ENCODE measurements around the gene RFC2.

RFC2 gene

DNA sequence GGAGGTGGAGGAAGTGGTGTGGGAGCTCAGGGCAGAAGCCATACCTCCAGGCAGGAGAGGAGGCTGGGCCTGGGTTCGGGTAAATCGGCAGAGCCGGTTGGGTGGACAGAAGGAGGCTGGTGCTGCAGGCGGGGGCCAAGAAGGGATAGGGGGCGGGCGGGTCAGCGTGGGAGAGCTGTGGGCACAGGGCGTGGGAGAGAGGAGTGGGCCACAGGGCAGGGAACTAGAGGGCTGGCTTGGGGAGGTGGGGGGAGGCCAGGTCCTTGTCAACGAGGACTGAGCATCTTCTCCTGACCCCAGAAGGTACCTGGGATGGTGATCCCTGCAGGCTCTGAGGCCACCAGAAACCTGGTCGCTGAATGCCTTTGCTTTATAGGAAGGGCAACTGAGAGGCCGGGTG lies 32.5 kb downstream of the RFC2 start:
- TF ChIP-seq, protein P1, sequence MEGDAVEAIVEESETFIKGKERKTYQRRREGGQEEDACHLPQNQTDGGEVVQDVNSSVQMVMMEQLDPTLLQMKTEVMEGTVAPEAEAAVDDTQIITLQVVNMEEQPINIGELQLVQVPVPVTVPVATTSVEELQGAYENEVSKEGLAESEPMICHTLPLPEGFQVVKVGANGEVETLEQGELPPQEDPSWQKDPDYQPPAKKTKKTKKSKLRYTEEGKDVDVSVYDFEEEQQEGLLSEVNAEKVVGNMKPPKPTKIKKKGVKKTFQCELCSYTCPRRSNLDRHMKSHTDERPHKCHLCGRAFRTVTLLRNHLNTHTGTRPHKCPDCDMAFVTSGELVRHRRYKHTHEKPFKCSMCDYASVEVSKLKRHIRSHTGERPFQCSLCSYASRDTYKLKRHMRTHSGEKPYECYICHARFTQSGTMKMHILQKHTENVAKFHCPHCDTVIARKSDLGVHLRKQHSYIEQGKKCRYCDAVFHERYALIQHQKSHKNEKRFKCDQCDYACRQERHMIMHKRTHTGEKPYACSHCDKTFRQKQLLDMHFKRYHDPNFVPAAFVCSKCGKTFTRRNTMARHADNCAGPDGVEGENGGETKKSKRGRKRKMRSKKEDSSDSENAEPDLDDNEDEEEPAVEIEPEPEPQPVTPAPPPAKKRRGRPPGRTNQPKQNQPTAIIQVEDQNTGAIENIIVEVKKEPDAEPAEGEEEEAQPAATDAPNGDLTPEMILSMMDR (IDR thresholded peaks at IDR 0.05): no peak
- Histone ChIP-seq H3K79me2 (no peaks in the 10 kb centered on the region), H3K27ac (no peak overlapping the region), H3K4me1 (no peaks in the 10 kb centered on the region), H3K27me3 (ENCODE audit: control insufficient read depth, insufficient read depth, low read length) (no peaks in the 10 kb centered on the region), H3K36me3 (ENCODE audit: control insufficient read depth, insufficient read depth, low read length) (no peaks in the 10 kb centered on the region), H3K4me2 (ENCODE audit: low read length) (no peak overlapping the region), H3K9me3 (ENCODE audit: control insufficient read depth, low read length) (no peaks in the 10 kb centered on the region), H3K9ac (no peak overlapping the region), H3K4me3 (ENCODE audit: low read depth, low read length) (no peak overlapping the region), H2AFZ (no peak overlapping the region)

GRCh38 chr7:74220229-74220628 lies 34.0 kb downstream of the RFC2 start:
- TF ChIP-seq, protein P1 (IDR thresholded peaks at IDR 0.05): no peak
- no peak overlapping the region for H2AFZ ChIP-seq
- H3K27me3 ChIP-seq (ENCODE audit: control insufficient read depth, insufficient read depth, low read length): no peaks in the 10 kb centered on the region
- H3K9ac ChIP-seq: no peak overlapping the region
- H3K4me2 ChIP-seq (ENCODE audit: low read length): no peak overlapping the region
- no peaks in the 10 kb centered on the region for H3K4me1 ChIP-seq
- no peak overlapping the region for H3K4me3 ChIP-seq (ENCODE audit: low read depth, low read length)
- H3K9me3 ChIP-seq (ENCODE audit: control insufficient read depth, low read length): no peaks in the 10 kb centered on the region
- no peaks in the 10 kb centered on the region for H3K79me2 ChIP-seq
- no peaks in the 10 kb centered on the region for H3K36me3 ChIP-seq (ENCODE audit: control insufficient read depth, insufficient read depth, low read length)
- no peak overlapping the region for H3K27ac ChIP-seq

DNA sequence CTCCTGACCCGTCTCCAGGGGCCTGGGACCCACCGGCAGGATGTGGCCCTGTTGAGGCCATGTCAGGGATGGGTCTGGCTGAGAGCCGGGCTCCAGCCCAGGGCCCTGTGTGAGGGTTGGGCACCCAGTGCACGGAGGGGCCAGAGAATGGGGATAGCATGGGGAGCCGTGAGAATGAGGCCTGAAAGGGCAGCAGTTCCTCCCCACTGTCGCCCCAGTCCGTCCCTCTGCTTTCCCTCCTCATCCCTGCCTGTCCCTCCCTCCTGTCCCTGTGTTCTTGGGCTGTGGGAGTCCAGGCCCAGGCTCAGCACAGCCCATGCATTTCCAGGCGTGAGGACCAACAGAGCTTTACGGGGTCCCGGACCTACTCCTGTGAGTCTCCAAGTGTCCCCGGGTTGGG lies 34.8 kb downstream of the RFC2 start:
- Histone ChIP-seq H3K9me3 (ENCODE audit: control insufficient read depth, low read length) (no peaks in the 10 kb centered on the region), H2AFZ (no peak overlapping the region), H3K27ac (no peak overlapping the region), H3K36me3 (ENCODE audit: control insufficient read depth, insufficient read depth, low read length) (no peaks in the 10 kb centered on the region), H3K9ac (no peak overlapping the region), H3K79me2 (no peaks in the 10 kb centered on the region), H3K4me1 (no peaks in the 10 kb centered on the region), H3K4me2 (ENCODE audit: low read length) (no peak overlapping the region), H3K4me3 (ENCODE audit: low read depth, low read length) (no peak overlapping the region), H3K27me3 (ENCODE audit: control insufficient read depth, insufficient read depth, low read length) (no peaks in the 10 kb centered on the region)
- TF ChIP-seq, protein P1 (IDR thresholded peaks at IDR 0.05): no peak

DNA sequence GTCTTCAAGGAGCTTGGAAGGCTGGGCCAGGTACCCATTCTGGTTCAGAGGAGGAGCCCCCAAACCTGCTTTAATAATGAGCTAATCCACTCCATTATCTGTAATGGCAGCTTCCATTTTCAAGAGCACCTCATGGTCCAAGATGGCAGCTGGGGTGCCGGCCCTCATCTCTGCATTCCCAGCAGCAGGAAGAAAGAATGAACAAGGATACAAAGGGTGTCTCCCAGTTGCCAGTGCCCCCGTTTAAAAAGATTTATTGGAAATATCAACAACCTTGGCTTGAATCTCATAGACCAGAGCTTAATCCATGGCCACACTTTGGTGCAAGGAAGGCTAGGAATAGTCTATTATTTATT lies 35.9 kb downstream of the RFC2 start:
- Histone ChIP-seq H2AFZ (no peak overlapping the region), H3K79me2 (no peaks in the 10 kb centered on the region), H3K4me1 (no peaks in the 10 kb centered on the region), H3K4me3 (ENCODE audit: low read depth, low read length) (no peak overlapping the region), H3K9ac (no peak overlapping the region), H3K27ac (no peak overlapping the region), H3K9me3 (ENCODE audit: control insufficient read depth, low read length) (no peaks in the 10 kb centered on the region), H3K27me3 (ENCODE audit: control insufficient read depth, insufficient read depth, low read length) (no peaks in the 10 kb centered on the region), H3K4me2 (ENCODE audit: low read length) (no peak overlapping the region), H3K36me3 (ENCODE audit: control insufficient read depth, insufficient read depth, low read length) (no peaks in the 10 kb centered on the region)
- TF ChIP-seq, protein P1 (IDR thresholded peaks at IDR 0.05): no peak

GRCh38 chr7:74217455-74218342 lies 36.5 kb downstream of the RFC2 start:
- H3K79me2 ChIP-seq: no peaks in the 10 kb centered on the region
- H2AFZ ChIP-seq: no peak overlapping the region
- no peaks in the 10 kb centered on the region for H3K9me3 ChIP-seq (ENCODE audit: control insufficient read depth, low read length)
- TF ChIP-seq, protein P1 (IDR thresholded peaks at IDR 0.05): no peak
- H3K4me2 ChIP-seq (ENCODE audit: low read length): no peak overlapping the region
- H3K4me1 ChIP-seq: no peaks in the 10 kb centered on the region
- no peaks in the 10 kb centered on the region for H3K27me3 ChIP-seq (ENCODE audit: control insufficient read depth, insufficient read depth, low read length)
- H3K36me3 ChIP-seq (ENCODE audit: control insufficient read depth, insufficient read depth, low read length): no peaks in the 10 kb centered on the region
- H3K9ac ChIP-seq: no peak overlapping the region
- H3K27ac ChIP-seq: no peak overlapping the region
- no peak overlapping the region for H3K4me3 ChIP-seq (ENCODE audit: low read depth, low read length)
